ENCODE data around the gene ST7L.

- TF ChIP-seq CTCF (conservative IDR thresholded peaks at IDR 0.05) (no peak), EZH2 (IDR thresholded peaks at IDR 0.05; ENCODE audit: low read depth) (no peak)
Measured at GRCh38 chr1:112626887-112627286, 7.9 kb upstream of the ST7L start.
